H9 (cell line): ENCODE data around the gene HDAC3. TPM values are rescaled to one million over a fixed set of nuclear protein-coding genes. Genes with fewer than 3 reads are reported as not detected.
A peak's percentile ranks its signal among the peaks of the same experiment; 100 is the strongest.

ENCODE experiments used
- DNase-seq: peaks from one replicate; pipeline ENCODE4 v3.0.0-alpha.2; 2017
- H2AFZ ChIP-seq: one replicate; pipeline ENCODE4 v1.6.1; 2013; ENCODE audit warnings: mild to moderate bottlenecking, low read length, control low read depth, moderate library complexity
- H2AK5ac ChIP-seq: 2 replicates; pipeline ENCODE4 v1.6.1; 2013; ENCODE audit warnings: low read length, control low read depth, mixed read lengths; ENCODE audit not compliant: insufficient read length
- H2BK120ac ChIP-seq: one replicate; pipeline ENCODE4 v1.6.1; 2013; ENCODE audit warnings: low read depth, mild to moderate bottlenecking, low read length, control low read depth, inconsistent platforms; ENCODE audit not compliant: poor library complexity, severe bottlenecking
- H2BK12ac ChIP-seq: 2 replicates; pipeline ENCODE4 v1.6.1; 2013; ENCODE audit warnings: low read length, control low read depth, mixed read lengths, low read depth; ENCODE audit not compliant: insufficient read length
- H2BK15ac ChIP-seq: 2 replicates; pipeline ENCODE4 v1.6.1; 2013; ENCODE audit warnings: low read depth, low read length, control low read depth
- H2BK20ac ChIP-seq: one replicate; pipeline ENCODE4 v1.6.1; 2013; ENCODE audit warnings: low read depth, mild to moderate bottlenecking, low read length, control low read depth, inconsistent platforms; ENCODE audit not compliant: poor library complexity, severe bottlenecking
- H2BK5ac ChIP-seq: 2 replicates; pipeline ENCODE4 v1.6.1; 2013; ENCODE audit warnings: low read length, control low read depth, mixed read lengths; ENCODE audit not compliant: insufficient read length
- H3K14ac ChIP-seq: 2 replicates; pipeline ENCODE4 v1.6.1; 2013; ENCODE audit warnings: low read length, control low read depth; ENCODE audit not compliant: insufficient read depth
- H3K18ac ChIP-seq: 2 replicates; pipeline ENCODE4 v1.6.1; 2013; ENCODE audit warnings: low read depth, mild to moderate bottlenecking, mixed read lengths, low read length, control low read depth; ENCODE audit not compliant: insufficient read length
- H3K23ac ChIP-seq: 2 replicates; pipeline ENCODE4 v1.6.1; 2013; ENCODE audit warnings: low read length, control low read depth, mixed read lengths, low read depth; ENCODE audit not compliant: insufficient read length
- H3K23me2 ChIP-seq: 2 replicates; pipeline ENCODE4 v1.6.1; 2013; ENCODE audit warnings: low read depth, mild to moderate bottlenecking, mixed read lengths, low read length, control low read depth; ENCODE audit not compliant: insufficient read length, poor library complexity, severe bottlenecking
- H3K27ac ChIP-seq: 2 replicates; pipeline ENCODE4 v1.5.1; 2013; ENCODE audit warnings: low read length, control low read depth, mixed read lengths, low read depth; ENCODE audit not compliant: insufficient read length
- H3K27me3 ChIP-seq: 2 replicates; pipeline ENCODE4 v1.6.1; 2013; ENCODE audit warnings: low read length, control low read depth, inconsistent platforms; ENCODE audit not compliant: insufficient read depth
- H3K4ac ChIP-seq: 2 replicates; pipeline ENCODE4 v1.6.1; 2013; ENCODE audit warnings: low read depth, mild to moderate bottlenecking, control low read depth, inconsistent platforms, low read length, moderate library complexity
- H3K4me1 ChIP-seq: 2 replicates; pipeline ENCODE4 v1.6.1; 2013; ENCODE audit warnings: low read length, control low read depth, inconsistent platforms; ENCODE audit not compliant: insufficient read depth
- H3K4me2 ChIP-seq: 2 replicates; pipeline ENCODE4 v1.6.1; 2013; ENCODE audit warnings: low read length, control low read depth, mixed read lengths; ENCODE audit not compliant: insufficient read length, insufficient read depth
- H3K56ac ChIP-seq: 2 replicates; pipeline ENCODE4 v1.6.1; 2013; ENCODE audit warnings: low read depth, mild to moderate bottlenecking, mixed read lengths, low read length, control low read depth; ENCODE audit not compliant: insufficient read length
- H3K79me1 ChIP-seq: 2 replicates; pipeline ENCODE4 v1.6.1; 2013; ENCODE audit warnings: low read depth, mild to moderate bottlenecking, moderate library complexity, low read length, control low read depth, inconsistent platforms; ENCODE audit not compliant: insufficient read depth, poor library complexity, severe bottlenecking
- H3K79me2 ChIP-seq: 2 replicates; pipeline ENCODE4 v1.6.1; 2013; ENCODE audit warnings: low read length, control low read depth, inconsistent platforms; ENCODE audit not compliant: insufficient read depth
- H3K9ac ChIP-seq: 2 replicates; pipeline ENCODE4 v1.6.1; 2013; ENCODE audit warnings: low read length, control low read depth, mixed read lengths; ENCODE audit not compliant: insufficient read length; ENCODE audit errors: extremely low read depth
- H3K9me3 ChIP-seq: one replicate; pipeline ENCODE4 v1.6.1; 2013; ENCODE audit warnings: low read depth, low read length, inconsistent platforms; ENCODE audit not compliant: control insufficient read depth
- H3T11ph ChIP-seq: one replicate; pipeline ENCODE4 v1.6.1; 2013; ENCODE audit warnings: mild to moderate bottlenecking, low read length, control low read depth, inconsistent platforms
- H4K20me1 ChIP-seq: one replicate; pipeline ENCODE4 v1.6.1; 2013; ENCODE audit not compliant: control insufficient read depth, insufficient read length, insufficient read depth
- H4K5ac ChIP-seq: 2 replicates; pipeline ENCODE4 v1.6.1; 2013; ENCODE audit warnings: low read depth, mild to moderate bottlenecking, mixed read lengths, low read length, control low read depth; ENCODE audit not compliant: insufficient read length
- H4K8ac ChIP-seq: replicated peaks from 2 replicates; pipeline ENCODE4 v1.6.1; 2013; ENCODE audit warnings: low read length, control low read depth, mixed read lengths, low read depth; ENCODE audit not compliant: insufficient read length
- H4K91ac ChIP-seq: 2 replicates; pipeline ENCODE4 v1.6.1; 2013; ENCODE audit warnings: low read depth, mild to moderate bottlenecking, moderate library complexity, mixed read lengths, low read length, control low read depth; ENCODE audit not compliant: insufficient read length
- H3K27ac Mint-ChIP-seq, 3 experiments: 2 replicates in 2 of 3; 3 replicates in 1 of 3; pipeline ENCODE4 v1.8.0; 2020 to 2021; ENCODE audit warnings: mixed read lengths in 3 of 3, mild to moderate bottlenecking in 1 of 3, moderate library complexity in 1 of 3
- H3K27me3 Mint-ChIP-seq: 2 replicates; pipeline ENCODE4 v1.8.0; 2021; ENCODE audit warnings: low read depth, mild to moderate bottlenecking, moderate library complexity, mixed read lengths
- H3K36me3 Mint-ChIP-seq, 3 experiments: 2 replicates in 2 of 3; 3 replicates in 1 of 3; pipeline ENCODE4 v1.8.0; 2020 to 2021; ENCODE audit warnings: low read depth in 3 of 3, mixed read lengths in 3 of 3; ENCODE audit not compliant: insufficient read depth in 1 of 3
- H3K4me1 Mint-ChIP-seq, 2 experiments: 2 replicates each; pipeline ENCODE4 v1.8.0; 2020; ENCODE audit warnings: mixed read lengths in 2 of 2
- H3K4me3 Mint-ChIP-seq, 2 experiments: 2 replicates in 1 of 2; 3 replicates in 1 of 2; pipeline ENCODE4 v1.8.0; 2020 to 2021; ENCODE audit warnings: mild to moderate bottlenecking in 2 of 2, mixed read lengths in 2 of 2, moderate library complexity in 1 of 2
- H3K9me3 Mint-ChIP-seq, 2 experiments: 2 replicates in 1 of 2; 3 replicates in 1 of 2; pipeline ENCODE4 v1.8.0; 2020; ENCODE audit warnings: mild to moderate bottlenecking in 2 of 2, mixed read lengths in 2 of 2, moderate library complexity in 1 of 2
- WGBS: extraction: QIAGEN DNeasy Blood & Tissue Kit; methylation state at CpG from one replicate; pipeline ENCODE4 v1.1.7; 2013; ENCODE audit warnings: missing lambda C conversion rate, low lambda C conversion rate, mixed read lengths; ENCODE audit not compliant: insufficient read length; ENCODE audit errors: extremely low coverage; 5-methylcytosine and 5-hydroxymethylcytosine counted together
- total RNA-seq: library from RNA; stranded (reverse); gene quantifications from 2 replicates; pipeline ENCODE4 v1.2.1, GENCODE V29; 2021
- TF ChIP-seq, protein P1 (sequence below): fragments of 200-600 bp; sonication (generic); conservative IDR thresholded peaks from 3 replicates; pipeline ENCODE4 v1.8.0; 2021; ENCODE audit warnings: antibody characterized with exemption, mild to moderate bottlenecking

HDAC3 gene
- total RNA-seq, 1 experiment from 2014 or later, result 98.3 TPM

DNA sequence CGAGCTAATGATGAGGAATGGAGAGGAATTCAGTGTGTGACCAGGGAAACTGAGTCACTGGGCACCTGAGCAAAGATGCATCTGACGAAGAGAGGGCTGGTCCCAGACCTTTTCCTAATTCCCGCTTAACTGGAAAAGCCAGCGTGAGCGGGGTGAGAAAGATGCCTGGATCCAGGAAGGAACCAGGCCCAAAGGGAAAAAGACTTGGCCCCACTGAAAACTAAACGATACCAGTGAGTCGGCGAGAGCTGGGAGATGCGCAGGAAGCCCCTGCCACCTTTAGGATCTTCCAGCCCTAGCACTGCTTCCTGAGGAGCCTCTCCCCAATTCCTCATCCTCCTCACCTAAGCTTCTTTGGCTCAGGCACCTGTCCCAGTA, 15.1 kb upstream of the HDAC3 start:
- peaks cover 7% of the 10 kb centered on the region; the same call in 1 of the 2 replicates for H3K27me3 Mint-ChIP-seq
- H2BK15ac ChIP-seq, result no peak overlapping the region
- no peak overlapping the region for H3K27ac ChIP-seq
- no peaks in the 10 kb centered on the region for H4K20me1 ChIP-seq
- H3K9me3 ChIP-seq, result no peaks in the 10 kb centered on the region
- peak overlapping the region; percentile 74 for H3K4me2 ChIP-seq
- H4K5ac ChIP-seq, result no peak overlapping the region
- H3K27me3 ChIP-seq, result no peaks in the 10 kb centered on the region
- no peak overlapping the region for H3K9ac ChIP-seq
- peaks cover 19 to 23% of the 10 kb centered on the region in 2 experiments for H3K4me1 Mint-ChIP-seq
- H2BK20ac ChIP-seq, result no peak overlapping the region
- no peak overlapping the region for H3K27ac Mint-ChIP-seq
- TF ChIP-seq, protein P1, sequence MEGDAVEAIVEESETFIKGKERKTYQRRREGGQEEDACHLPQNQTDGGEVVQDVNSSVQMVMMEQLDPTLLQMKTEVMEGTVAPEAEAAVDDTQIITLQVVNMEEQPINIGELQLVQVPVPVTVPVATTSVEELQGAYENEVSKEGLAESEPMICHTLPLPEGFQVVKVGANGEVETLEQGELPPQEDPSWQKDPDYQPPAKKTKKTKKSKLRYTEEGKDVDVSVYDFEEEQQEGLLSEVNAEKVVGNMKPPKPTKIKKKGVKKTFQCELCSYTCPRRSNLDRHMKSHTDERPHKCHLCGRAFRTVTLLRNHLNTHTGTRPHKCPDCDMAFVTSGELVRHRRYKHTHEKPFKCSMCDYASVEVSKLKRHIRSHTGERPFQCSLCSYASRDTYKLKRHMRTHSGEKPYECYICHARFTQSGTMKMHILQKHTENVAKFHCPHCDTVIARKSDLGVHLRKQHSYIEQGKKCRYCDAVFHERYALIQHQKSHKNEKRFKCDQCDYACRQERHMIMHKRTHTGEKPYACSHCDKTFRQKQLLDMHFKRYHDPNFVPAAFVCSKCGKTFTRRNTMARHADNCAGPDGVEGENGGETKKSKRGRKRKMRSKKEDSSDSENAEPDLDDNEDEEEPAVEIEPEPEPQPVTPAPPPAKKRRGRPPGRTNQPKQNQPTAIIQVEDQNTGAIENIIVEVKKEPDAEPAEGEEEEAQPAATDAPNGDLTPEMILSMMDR, result no peak
- no peak for DNase-seq
- H3K23me2 ChIP-seq, result peaks cover 8% of the 10 kb centered on the region
- no peak overlapping the region for H4K8ac ChIP-seq
- no peak overlapping the region for H2BK5ac ChIP-seq
- H3K23ac ChIP-seq, result no peak overlapping the region
- no peaks in the 10 kb centered on the region; the same call in 1 of the 2 replicates for H3K4me1 ChIP-seq
- H3K79me2 ChIP-seq, result no peaks in the 10 kb centered on the region
- H3K79me1 ChIP-seq, result no peaks in the 10 kb centered on the region
- no peak overlapping the region for H4K91ac ChIP-seq
- H3K36me3 Mint-ChIP-seq, result peaks cover 19 to 44% (median 23%) of the 10 kb centered on the region in 3 experiments; a peak in 6 of 7 replicates
- no peak overlapping the region for H3T11ph ChIP-seq
- H2AFZ ChIP-seq, result peak overlapping the region; percentile 41
- no peak overlapping the region for H2AK5ac ChIP-seq
- no peak overlapping the region for H2BK120ac ChIP-seq
- H3K14ac ChIP-seq, result no peak overlapping the region
- no CpG with 5 or more reads among the region's 9 CpGs for WGBS
- H3K56ac ChIP-seq, result no peak overlapping the region
- H3K4ac ChIP-seq, result no peak overlapping the region
- H3K9me3 Mint-ChIP-seq, result no peaks in the 10 kb centered on the region; a peak in 1 of 5 replicates
- peak overlapping the region; percentile 97 to 98 for H3K4me3 Mint-ChIP-seq
- H3K18ac ChIP-seq, result no peak overlapping the region
- H2BK12ac ChIP-seq, result no peak overlapping the region
